ENCODE data around the gene TXNDC5.

DNA sequence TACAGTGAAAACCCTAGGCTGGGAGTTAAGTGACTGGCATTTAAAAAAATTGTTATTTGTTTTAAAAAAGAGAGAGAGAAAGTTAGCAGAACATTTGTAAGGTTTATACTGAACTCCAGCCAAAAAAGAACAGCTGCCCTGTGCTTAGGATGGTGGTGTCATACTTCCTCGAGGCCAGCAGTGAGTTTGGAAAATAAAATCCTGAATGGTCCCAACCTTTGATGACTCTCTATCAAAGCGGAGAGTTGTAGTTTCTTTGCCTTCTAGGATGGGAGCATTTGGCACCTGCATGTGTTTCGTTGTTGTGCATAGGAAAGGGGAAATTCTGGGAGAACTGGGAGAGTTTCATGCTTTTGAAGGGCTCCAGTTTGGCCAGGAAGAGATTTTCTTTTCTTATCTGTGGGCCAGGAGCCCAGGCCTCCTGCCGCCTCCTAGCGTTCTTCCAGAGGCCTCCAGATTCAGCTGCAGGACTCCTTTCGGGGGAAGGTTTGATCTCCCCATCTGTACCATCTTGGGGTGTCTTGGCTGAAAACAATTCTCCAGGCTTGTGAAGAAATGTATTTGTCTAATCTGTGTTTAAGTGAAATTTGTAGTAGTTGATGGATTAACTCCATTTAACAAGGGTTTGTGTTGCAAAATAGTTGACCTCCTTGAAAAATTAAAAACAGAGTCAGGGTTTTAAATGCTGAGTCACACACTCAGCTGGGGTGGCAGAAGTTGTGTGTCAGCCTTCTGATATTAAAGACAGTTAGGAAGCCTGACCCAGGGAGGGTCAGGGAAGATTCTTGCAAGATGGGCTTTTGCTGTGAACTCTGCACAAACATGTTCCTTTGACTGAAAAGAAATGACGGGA, 63.4 kb downstream of the TXNDC5 start:
- TF ChIP-seq FOXK2 (IDR thresholded peaks at IDR 0.05) = no peak
- no peak for TF ChIP-seq ARNT (IDR thresholded peaks at IDR 0.05)
- no peak for TF ChIP-seq ELF4 (IDR thresholded peaks at IDR 0.05)
- no peak for TF ChIP-seq ZNF384 (IDR thresholded peaks at IDR 0.05)
- no peak for TF ChIP-seq TARDBP (IDR thresholded peaks at IDR 0.05)
- no peak for TF ChIP-seq SP1 (IDR thresholded peaks at IDR 0.05)
